Measurements from ENCODE around the gene DENND4B.

- TF ChIP-seq EZH2 (IDR thresholded peaks at IDR 0.05; ENCODE audit: insufficient read depth, poor library complexity, severe bottlenecking) (no peak), EZH2phosphoT487 (IDR thresholded peaks at IDR 0.05; ENCODE audit: insufficient read depth, low read depth) (no peak)
Observed at GRCh38 chr1:153968972-153969371, 22.5 kb upstream of the DENND4B start.
